Activated CD8-positive, alpha-beta memory T cell treated with anti-CD3 and anti-CD28 coated beads for 48 hours (primary cell): Measurements from ENCODE around the gene MORN4.
A peak's percentile ranks its signal among the peaks of the same experiment; 100 is the strongest.
"Not testable (repeated sequence)": the region's sequence is repeated elsewhere in the genome, so short reads cannot be mapped to it uniquely, and the experiment has no call there.

ENCODE experiments used
- DNase-seq, 3 experiments: peaks; one replicate each; pipeline ENCODE4 v3.0.0-alpha.2; 2020; ENCODE audit warnings: low read depth in 2 of 3, low spot score in 2 of 3

MORN4 gene

GRCh38 chr10:97632949-97633884 lies at the start of gene MORN4:
Gene MORN4 (minus strand): TSS chr10:97633500. CDS start chr10:97619653, 13,847 bp downstream.
- peak; percentile 71 to 83 (median 77) for DNase-seq

- no peak for DNase-seq
Measured at GRCh38 chr10:97682042-97682441, 48.7 kb upstream of the MORN4 start.

GRCh38 chr10:97679594-97679993 lies 46.3 kb upstream of the MORN4 start:
- DNase-seq: no peak

GRCh38 chr10:97676770-97677581 lies 43.7 kb upstream of the MORN4 start:
- no peak for DNase-seq

- no peak for DNase-seq
Measured at GRCh38 chr10:97675222-97675621, 41.9 kb upstream of the MORN4 start.

- DNase-seq: no peak
Measured at GRCh38 chr10:97673736-97674525, 40.6 kb upstream of the MORN4 start.

GRCh38 chr10:97669571-97669970 lies 36.3 kb upstream of the MORN4 start:
- no peak for DNase-seq

GRCh38 chr10:97667463-97667862 lies 34.2 kb upstream of the MORN4 start:
- no peak for DNase-seq

- DNase-seq: no peak
Measured at GRCh38 chr10:97666992-97667391, 33.7 kb upstream of the MORN4 start.

- DNase-seq: no peak
Measured at GRCh38 chr10:97664282-97664850, 31.1 kb upstream of the MORN4 start.

- no peak for DNase-seq
Measured at GRCh38 chr10:97659589-97659988, 26.3 kb upstream of the MORN4 start.

- no peak for DNase-seq
Measured at GRCh38 chr10:97656777-97657176, 23.5 kb upstream of the MORN4 start.

GRCh38 chr10:97651773-97652172 lies 18.5 kb upstream of the MORN4 start:
- no peak for DNase-seq

GRCh38 chr10:97650726-97651125 lies 17.4 kb upstream of the MORN4 start:
- no peak for DNase-seq

GRCh38 chr10:97649405-97649750 lies 16.1 kb upstream of the MORN4 start:
- DNase-seq: not testable (repeated sequence)

- no peak for DNase-seq
Measured at GRCh38 chr10:97648562-97649404, 15.5 kb upstream of the MORN4 start.

GRCh38 chr10:97647556-97647955 lies 14.3 kb upstream of the MORN4 start:
- DNase-seq: no peak

GRCh38 chr10:97644936-97645335 lies 11.6 kb upstream of the MORN4 start:
- DNase-seq: no peak

- DNase-seq: no peak
Measured at GRCh38 chr10:97643441-97643985, 10.2 kb upstream of the MORN4 start.
